ENCODE results near the gene SGPL1.

The SGPL1 gene

GRCh38 chr10:70810967-70811366, 4.8 kb upstream of the SGPL1 start:
- DNase-seq = no peak

- DNase-seq = no peak
Observed at GRCh38 chr10:70811881-70812280, 3.9 kb upstream of the SGPL1 start.

- no peak for DNase-seq
Observed at GRCh38 chr10:70812814-70813213, 2.9 kb upstream of the SGPL1 start.

GRCh38 chr10:70814126-70814525, 1.6 kb upstream of the SGPL1 start:
- DNase-seq = no peak

- DNase-seq = peak in 44 of 51 donors; percentile 13 to 79 (median 50)
Observed at GRCh38 chr10:70816220-70816894, 609 bp downstream of the SGPL1 start.

- no peak for DNase-seq
Observed at GRCh38 chr10:70820976-70821750, 5.4 kb downstream of the SGPL1 start.

GRCh38 chr10:70822076-70822820, 6.5 kb downstream of the SGPL1 start:
- no peak for DNase-seq

- DNase-seq = no peak
Observed at GRCh38 chr10:70827086-70827757, 11.5 kb downstream of the SGPL1 start.

- no peak for DNase-seq
Observed at GRCh38 chr10:70828923-70829322, 13.2 kb downstream of the SGPL1 start.

- no peak for DNase-seq
Observed at GRCh38 chr10:70829543-70829942, 13.8 kb downstream of the SGPL1 start.

GRCh38 chr10:70830164-70830563, 14.4 kb downstream of the SGPL1 start:
- no peak for DNase-seq

GRCh38 chr10:70832221-70832620, 16.5 kb downstream of the SGPL1 start:
- no peak for DNase-seq

GRCh38 chr10:70832852-70833528, 17.2 kb downstream of the SGPL1 start:
- no peak for DNase-seq

GRCh38 chr10:70833601-70834000, 17.9 kb downstream of the SGPL1 start:
- DNase-seq = no peak

GRCh38 chr10:70834021-70834420, 18.3 kb downstream of the SGPL1 start:
- no peak for DNase-seq

GRCh38 chr10:70834441-70835151, 18.8 kb downstream of the SGPL1 start:
- DNase-seq = no peak

- DNase-seq = no peak
Observed at GRCh38 chr10:70836319-70836718, 20.6 kb downstream of the SGPL1 start.

GRCh38 chr10:70837660-70838059, 21.9 kb downstream of the SGPL1 start:
- no peak for DNase-seq

GRCh38 chr10:70838270-70838805, 22.6 kb downstream of the SGPL1 start:
- no peak for DNase-seq

- DNase-seq = no peak
Observed at GRCh38 chr10:70840836-70841235, 25.1 kb downstream of the SGPL1 start.

Measured in hypothalamus (tissue), 51 donors.